Measurements from ENCODE around the gene LTF. TPM values are rescaled to one million over a fixed set of nuclear protein-coding genes. Genes with fewer than 3 reads are reported as not detected.

The LTF gene
- total RNA-seq (not detected), total RNA-seq (0 to 0.23 reads per million in 2 donors)

DNA sequence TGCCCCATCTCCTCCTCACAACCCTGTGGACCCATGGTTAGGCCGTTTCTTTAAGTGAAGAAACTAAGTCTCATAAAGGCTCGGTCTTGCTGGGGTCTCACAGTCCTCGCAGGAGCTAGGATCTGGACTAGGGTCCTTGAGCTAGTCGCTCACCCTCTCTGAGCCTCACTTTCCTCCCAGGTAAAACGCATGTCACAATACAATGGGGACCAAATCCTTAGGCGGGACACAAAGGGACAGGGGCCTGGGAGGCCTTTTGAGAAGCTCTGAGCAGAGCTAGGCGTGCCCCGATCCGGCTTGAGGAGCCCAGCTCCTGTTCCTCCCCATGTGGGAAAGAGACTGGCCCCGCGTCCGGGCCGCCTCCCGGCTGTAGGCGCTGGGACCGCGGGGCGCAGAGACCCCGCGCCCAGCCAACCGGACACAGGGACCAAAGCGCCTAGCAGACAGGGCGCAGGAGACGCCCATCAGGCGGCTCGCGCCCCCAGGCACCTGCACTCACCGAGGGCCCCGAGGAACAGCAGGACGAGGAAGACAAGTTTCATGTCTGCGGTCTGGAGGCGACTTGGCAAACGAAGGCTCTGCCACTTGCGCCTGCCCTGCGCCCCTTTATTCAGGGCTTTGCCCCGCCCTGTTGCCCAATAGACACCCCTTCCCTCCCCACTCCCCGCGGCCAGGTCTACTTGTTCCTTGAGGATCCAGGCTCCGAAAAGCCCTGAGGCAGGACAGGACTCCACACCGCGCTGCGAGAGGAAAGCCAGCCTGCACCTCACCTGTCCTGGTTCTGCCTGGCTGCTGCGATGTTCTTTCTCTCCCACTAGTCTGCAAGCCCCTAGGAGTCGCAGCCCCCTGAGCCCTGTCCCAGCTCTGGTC lies at the start of gene LTF:
Gene LTF (minus strand): TSS at position 580 of the 870 bp plus-strand sequence. CDS start 38 bp downstream, at position 542.
- H3K4me1 Mint-ChIP-seq = peaks cover 4% of the 10 kb centered on the region
- no peak for ATAC-seq
- peaks cover 65% of the 10 kb centered on the region for H3K27me3 Mint-ChIP-seq
- H3K27ac Mint-ChIP-seq = no peak within 1 kb of the TSS
- no peak for DNase-seq
- H3K36me3 Mint-ChIP-seq (ENCODE audit: low read depth) = peaks cover 6% of the 10 kb centered on the region
- no peaks in the 10 kb centered on the region for H3K9me3 ChIP-seq (ENCODE audit: control insufficient read depth, low read length, poor library complexity, severe bottlenecking)
- no peak within 1 kb of the TSS for H3K4me3 Mint-ChIP-seq

DNA sequence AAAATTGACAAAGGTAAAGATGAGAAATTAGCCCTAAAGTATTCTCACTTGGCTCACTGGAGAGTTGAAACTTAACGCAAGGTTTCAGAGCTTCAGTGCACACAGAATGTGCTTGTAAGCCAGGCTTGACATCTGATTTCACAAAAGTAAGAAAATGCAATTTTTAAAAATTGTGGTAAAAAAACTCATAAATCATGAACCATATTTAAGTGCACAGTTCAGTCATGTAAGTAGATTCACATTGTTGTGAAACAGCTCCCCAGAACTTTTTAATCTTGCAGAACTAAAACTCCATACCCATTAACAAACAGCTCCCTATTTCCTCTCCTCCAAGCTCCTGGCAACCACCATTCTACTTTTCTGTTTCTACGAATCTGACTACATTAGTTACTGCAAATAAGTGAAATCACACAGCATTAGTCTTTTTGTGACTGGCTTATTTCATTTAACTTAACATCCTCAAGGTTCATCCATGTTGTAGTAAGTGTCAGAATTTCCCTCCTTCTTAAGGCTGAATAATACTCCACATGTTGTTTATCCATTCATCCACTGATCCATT lies 47.6 kb upstream of the LTF start:
- Mint-ChIP-seq H3K36me3 (ENCODE audit: low read depth) (no peaks in the 10 kb centered on the region), H3K4me1 (no peaks in the 10 kb centered on the region), H3K27ac (no peak overlapping the region), H3K4me3 (no peak overlapping the region), H3K27me3 (peaks cover 18% of the 10 kb centered on the region)
- DNase-seq = no peak
- H3K9me3 ChIP-seq (ENCODE audit: control insufficient read depth, low read length, poor library complexity, severe bottlenecking) = no peaks in the 10 kb centered on the region
- ATAC-seq = no peak

DNA sequence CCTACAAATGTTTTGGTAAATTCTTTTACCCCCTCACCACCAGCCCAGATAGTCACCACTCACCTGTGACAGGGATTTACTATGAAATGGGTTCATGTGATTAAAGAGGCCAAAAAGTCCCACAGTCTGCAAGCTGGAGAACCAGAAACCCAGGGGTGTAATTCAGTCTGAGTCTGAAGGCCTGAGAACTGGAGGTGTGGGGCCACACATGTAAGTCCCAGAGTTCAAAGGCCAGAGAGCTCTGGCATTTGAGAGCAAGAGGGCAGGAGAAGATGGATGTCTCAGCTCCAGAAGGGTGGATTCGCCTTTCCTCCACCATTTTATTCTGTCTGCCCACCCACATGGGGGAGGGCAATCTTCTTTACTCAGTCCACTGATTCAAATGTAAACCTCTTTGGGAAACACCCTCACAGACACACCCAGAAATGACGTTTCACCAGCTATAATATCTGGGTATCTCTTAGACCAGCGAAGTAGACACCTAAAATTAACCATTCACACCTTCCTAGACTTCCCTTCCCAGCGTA lies 45.0 kb upstream of the LTF start:
- Mint-ChIP-seq H3K27ac (no peak overlapping the region), H3K4me3 (no peak overlapping the region), H3K4me1 (no peaks in the 10 kb centered on the region), H3K36me3 (ENCODE audit: low read depth) (no peaks in the 10 kb centered on the region), H3K27me3 (peaks cover 18% of the 10 kb centered on the region)
- DNase-seq = no peak
- ATAC-seq = no peak
- H3K9me3 ChIP-seq (ENCODE audit: control insufficient read depth, low read length, poor library complexity, severe bottlenecking) = no peaks in the 10 kb centered on the region

DNA sequence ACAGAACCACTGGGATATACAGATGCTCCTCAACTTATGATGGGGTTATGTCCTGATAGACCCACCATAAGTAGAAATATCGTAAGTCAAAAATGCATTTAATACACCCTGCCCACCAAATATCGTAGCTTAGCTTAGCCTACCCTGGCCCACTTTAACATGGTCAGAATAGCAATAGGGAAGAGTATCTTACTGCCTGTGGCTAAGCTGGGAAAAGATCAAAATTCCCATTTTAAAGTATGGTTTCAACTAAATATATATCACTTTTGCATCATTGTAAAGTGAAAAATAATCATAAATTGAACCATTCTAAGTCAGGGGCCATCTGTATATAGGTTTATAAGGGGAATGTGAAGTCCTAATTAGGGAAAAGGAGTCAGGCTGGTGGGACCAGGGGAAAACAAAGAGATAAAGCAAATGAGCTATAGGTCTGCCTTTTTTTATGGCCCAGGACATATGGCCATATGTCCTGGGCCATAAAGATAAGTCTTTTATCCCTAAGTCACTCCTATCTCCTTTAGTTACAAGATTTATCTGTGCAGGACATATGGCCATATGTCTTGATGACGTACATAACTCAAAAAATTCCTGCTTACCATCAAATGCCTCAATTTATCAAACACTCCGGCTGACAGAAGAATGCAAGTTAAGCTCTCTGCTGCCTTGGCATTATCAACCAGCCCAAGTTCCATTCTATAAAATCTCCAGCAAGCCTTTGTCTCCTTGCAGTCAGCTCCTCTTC lies 44.3 kb upstream of the LTF start:
- peaks cover 18% of the 10 kb centered on the region for H3K27me3 Mint-ChIP-seq
- no peaks in the 10 kb centered on the region for H3K9me3 ChIP-seq (ENCODE audit: control insufficient read depth, low read length, poor library complexity, severe bottlenecking)
- H3K4me3 Mint-ChIP-seq = no peak overlapping the region
- DNase-seq (no peak), ATAC-seq (no peak)
- H3K36me3 Mint-ChIP-seq (ENCODE audit: low read depth) = no peaks in the 10 kb centered on the region
- H3K27ac Mint-ChIP-seq = no peak overlapping the region
- peaks cover 4% of the 10 kb centered on the region for H3K4me1 Mint-ChIP-seq

DNA sequence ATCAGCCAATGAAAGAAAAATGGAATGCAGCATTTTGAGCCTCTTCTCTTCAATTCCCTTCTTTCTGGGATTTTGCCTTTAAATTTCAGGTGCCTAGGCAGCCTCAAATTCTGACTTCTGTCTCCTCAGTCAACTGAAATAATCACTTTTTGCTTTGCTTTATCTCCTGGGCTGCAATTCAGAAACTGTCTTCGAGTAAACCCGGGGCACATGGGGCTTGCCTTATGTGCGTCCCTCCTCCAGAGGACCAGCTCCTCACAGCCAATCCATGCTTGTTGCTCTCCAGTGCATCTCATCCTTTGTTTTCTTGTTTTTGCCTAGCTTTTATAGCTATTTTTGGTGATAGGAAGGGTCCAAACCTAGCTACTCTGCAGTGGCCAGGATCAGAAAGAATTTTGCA lies 41.8 kb upstream of the LTF start:
- no peak overlapping the region for H3K27ac Mint-ChIP-seq
- DNase-seq (no peak), ATAC-seq (no peak)
- H3K36me3 Mint-ChIP-seq (ENCODE audit: low read depth) = no peaks in the 10 kb centered on the region
- H3K9me3 ChIP-seq (ENCODE audit: control insufficient read depth, low read length, poor library complexity, severe bottlenecking) = no peaks in the 10 kb centered on the region
- H3K27me3 Mint-ChIP-seq = peaks cover 18% of the 10 kb centered on the region
- peaks cover 4% of the 10 kb centered on the region for H3K4me1 Mint-ChIP-seq
- H3K4me3 Mint-ChIP-seq = no peak overlapping the region

DNA sequence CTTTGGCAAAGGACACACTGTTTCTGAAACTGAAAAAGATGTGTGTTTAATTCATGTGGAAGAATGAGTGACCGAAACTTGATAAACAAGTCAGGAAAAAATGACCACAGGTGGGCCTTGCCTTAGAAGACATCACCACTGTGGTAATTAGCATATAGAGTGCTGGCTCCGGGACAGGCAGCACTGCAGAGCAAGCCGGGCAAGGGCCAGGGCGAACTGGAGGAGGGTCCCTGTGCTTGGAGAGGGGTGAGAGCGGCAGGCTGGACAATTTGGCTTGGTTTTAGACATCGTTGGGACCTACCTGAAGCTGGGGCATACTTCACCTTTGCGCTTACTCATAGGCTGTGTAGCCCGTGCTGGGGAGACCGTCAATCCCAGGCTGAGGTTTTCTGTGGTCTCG lies 41.2 kb upstream of the LTF start:
- H3K4me1 Mint-ChIP-seq = peaks cover 4% of the 10 kb centered on the region
- ATAC-seq = no peak
- no peak for DNase-seq

DNA sequence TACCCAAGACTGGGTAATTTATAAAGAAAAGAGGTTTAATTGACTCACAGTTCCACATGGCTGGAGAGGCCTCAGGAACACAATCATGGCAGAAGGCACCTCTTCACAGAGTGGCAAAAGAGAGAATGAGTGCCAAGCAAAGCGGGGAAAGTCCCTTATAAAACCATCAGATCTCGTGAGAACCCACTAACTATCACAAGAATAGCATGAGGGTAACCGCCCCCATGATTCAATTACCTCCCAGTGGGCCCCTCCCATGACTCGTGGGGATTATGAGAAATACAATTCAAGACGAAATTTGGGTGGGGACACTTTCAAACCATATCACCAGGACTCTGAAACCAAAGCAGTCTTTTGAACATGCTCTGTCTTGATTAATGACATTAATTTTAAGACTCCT lies 40.1 kb upstream of the LTF start:
- H3K27me3 Mint-ChIP-seq = peaks cover 13% of the 10 kb centered on the region
- DNase-seq = no peak
- H3K9me3 ChIP-seq (ENCODE audit: control insufficient read depth, low read length, poor library complexity, severe bottlenecking) = no peaks in the 10 kb centered on the region
- H3K27ac Mint-ChIP-seq = no peak overlapping the region
- no peaks in the 10 kb centered on the region for H3K36me3 Mint-ChIP-seq (ENCODE audit: low read depth)
- no peak overlapping the region for H3K4me3 Mint-ChIP-seq
- peaks cover 4% of the 10 kb centered on the region for H3K4me1 Mint-ChIP-seq
- peak; percentile 61 for ATAC-seq

More for the DNA sequence above, 41.2 kb upstream of the LTF start:
- Mint-ChIP-seq H3K36me3 (ENCODE audit: low read depth) (no peaks in the 10 kb centered on the region), H3K4me3 (no peak overlapping the region), H3K27me3 (peaks cover 14% of the 10 kb centered on the region), H3K27ac (no peak overlapping the region)
- H3K9me3 ChIP-seq (ENCODE audit: control insufficient read depth, low read length, poor library complexity, severe bottlenecking) = no peaks in the 10 kb centered on the region

DNA sequence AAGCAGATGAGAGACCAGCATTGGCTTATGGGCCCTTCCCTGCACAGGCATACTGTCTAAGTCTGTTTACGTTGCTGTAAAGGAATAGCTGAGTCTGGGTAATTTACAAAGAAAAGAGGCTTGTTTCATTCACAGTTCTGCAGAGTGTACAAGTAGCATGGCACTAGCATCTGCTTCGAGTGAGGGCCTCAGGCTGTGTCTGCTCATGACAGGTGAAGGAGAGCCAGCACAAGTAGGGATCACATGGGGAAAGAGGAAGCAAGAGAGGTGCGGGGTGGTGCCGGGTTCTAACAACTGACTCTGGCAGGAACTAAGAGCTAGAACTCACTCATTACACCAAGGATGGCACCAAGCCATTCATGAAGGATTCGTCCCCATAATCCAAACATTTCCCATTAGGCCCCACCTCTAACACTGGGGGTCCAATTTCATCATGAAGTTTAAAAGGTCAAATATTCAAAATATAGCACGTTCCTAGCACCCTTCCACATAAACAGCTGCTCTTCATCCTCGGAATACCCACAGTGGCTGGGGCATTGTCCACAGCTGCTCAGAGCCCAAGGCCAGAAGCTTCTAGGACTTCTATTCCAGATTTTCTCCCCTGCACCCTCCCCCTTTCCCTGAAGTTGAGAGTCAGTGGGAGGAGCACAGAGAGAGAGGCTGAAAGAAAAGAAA lies 38.6 kb upstream of the LTF start:
- Mint-ChIP-seq H3K27me3 (peaks cover 12% of the 10 kb centered on the region), H3K27ac (no peak overlapping the region), H3K4me3 (no peak overlapping the region), H3K36me3 (ENCODE audit: low read depth) (no peaks in the 10 kb centered on the region), H3K4me1 (peaks cover 4% of the 10 kb centered on the region)
- no peak for DNase-seq
- ATAC-seq = no peak
- H3K9me3 ChIP-seq (ENCODE audit: control insufficient read depth, low read length, poor library complexity, severe bottlenecking) = no peaks in the 10 kb centered on the region

DNA sequence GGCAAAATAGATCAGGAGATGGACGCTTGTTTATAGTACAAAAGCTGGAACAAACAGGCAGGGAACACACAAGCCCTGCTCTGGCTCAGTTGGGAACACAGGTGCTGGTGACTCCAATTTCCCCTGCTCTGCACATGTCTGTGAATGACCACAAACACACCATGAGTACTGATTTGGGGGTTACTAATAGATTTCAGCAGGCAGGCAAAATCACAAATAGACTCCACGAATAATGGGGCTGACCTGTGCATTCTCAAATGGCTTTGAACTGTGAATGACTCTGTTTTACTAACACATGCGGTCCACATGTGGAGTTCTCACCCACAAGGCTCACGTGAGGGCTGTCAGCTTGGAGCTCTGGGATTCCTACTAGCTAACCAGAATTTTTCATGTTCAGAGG lies 37.0 kb upstream of the LTF start:
- Mint-ChIP-seq H3K4me3 (no peak overlapping the region), H3K4me1 (peaks cover 4% of the 10 kb centered on the region), H3K36me3 (ENCODE audit: low read depth) (no peaks in the 10 kb centered on the region), H3K27me3 (peaks cover 12% of the 10 kb centered on the region), H3K27ac (no peak overlapping the region)
- no peak for ATAC-seq
- DNase-seq = no peak
- no peaks in the 10 kb centered on the region for H3K9me3 ChIP-seq (ENCODE audit: control insufficient read depth, low read length, poor library complexity, severe bottlenecking)

DNA sequence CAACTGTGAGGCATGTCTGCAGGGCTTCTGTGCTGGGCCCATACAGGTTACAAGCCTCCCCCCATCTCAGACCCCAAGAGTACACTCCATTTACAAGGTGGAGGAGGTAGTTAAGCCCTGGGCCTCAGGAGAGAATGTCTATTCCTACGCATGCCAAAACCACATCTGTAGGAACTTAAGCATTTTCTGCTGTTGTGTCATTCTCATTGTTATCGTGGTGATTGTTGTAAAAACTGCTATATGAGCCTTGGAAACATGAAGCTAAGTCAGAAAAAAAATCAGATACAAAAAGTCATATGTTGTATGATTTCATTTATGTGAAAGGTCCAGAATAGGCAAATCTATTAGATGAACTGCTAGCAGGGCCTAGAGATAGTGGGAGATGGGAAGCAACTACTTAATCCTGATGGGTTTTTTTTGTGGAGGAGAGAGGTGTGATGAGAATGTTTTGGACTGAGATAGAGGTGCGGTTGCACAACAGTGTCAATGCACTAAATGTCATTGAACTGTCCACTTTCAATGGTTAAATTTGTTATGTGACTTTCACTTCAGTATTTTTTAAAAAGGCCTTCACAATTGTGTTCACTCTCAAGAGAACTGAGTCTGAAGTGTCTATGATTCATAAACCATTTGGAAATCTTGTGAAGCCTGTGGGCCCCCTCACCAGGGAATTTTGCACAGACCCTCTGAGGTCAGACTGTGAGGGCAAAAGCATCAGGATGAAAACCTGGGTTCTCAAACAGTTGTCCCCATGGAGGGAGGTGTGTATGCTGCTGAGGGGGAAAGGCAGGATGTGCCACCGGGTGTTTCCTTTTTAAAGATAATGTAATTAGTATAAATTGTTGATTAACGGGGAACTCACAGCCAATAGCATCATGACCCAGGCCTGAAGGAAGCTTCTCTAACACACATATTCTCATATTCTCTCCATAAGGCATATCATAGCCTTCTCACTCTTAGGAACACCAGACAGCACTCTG lies 36.2 kb upstream of the LTF start:
- no peak overlapping the region for H3K27ac Mint-ChIP-seq
- no peak for DNase-seq
- peaks cover 12% of the 10 kb centered on the region for H3K27me3 Mint-ChIP-seq
- H3K36me3 Mint-ChIP-seq (ENCODE audit: low read depth) = no peaks in the 10 kb centered on the region
- H3K4me3 Mint-ChIP-seq = no peak overlapping the region
- ATAC-seq = no peak
- no peaks in the 10 kb centered on the region for H3K9me3 ChIP-seq (ENCODE audit: control insufficient read depth, low read length, poor library complexity, severe bottlenecking)
- peaks cover 4% of the 10 kb centered on the region for H3K4me1 Mint-ChIP-seq

DNA sequence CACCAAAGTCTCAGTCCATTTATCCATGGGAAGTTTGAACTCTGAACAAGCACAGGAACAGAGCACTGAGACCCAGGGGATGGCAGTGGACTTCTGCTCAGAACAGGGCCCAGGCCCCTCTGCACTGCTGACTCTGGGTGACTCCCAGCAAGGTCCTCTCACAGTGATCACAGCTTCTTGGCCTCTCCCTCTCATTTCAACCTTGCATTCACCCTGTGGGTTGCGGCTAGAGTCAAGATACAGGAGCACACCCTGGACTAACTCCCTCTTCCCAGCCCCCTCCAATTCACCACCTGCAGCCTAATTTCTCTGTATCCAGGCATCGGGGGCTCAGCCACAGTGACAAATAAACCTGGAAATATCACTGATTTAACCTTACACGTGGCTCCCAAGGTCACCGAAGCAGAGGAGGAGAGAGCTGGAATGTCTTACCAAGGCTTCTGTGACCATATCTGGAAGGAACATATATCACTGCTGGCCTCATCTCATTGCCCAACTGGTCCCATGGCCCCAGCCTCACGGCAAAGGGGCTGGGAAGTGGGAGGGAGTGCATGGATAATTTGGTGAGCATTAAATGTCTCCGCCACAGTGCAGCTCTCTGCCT lies 34.3 kb upstream of the LTF start:
- Mint-ChIP-seq H3K4me3 (no peak overlapping the region), H3K27ac (peak overlapping the region; percentile 74), H3K27me3 (peaks cover 12% of the 10 kb centered on the region), H3K4me1 (no peaks in the 10 kb centered on the region), H3K36me3 (ENCODE audit: low read depth) (no peaks in the 10 kb centered on the region)
- ATAC-seq = no peak
- DNase-seq = no peak
- no peaks in the 10 kb centered on the region for H3K9me3 ChIP-seq (ENCODE audit: control insufficient read depth, low read length, poor library complexity, severe bottlenecking)
